ENCODE measurements around the gene KIF21B. TPM values are rescaled to one million over a fixed set of nuclear protein-coding genes. Genes with fewer than 3 reads are reported as not detected.
"Not testable (repeated sequence)": the region's sequence is repeated elsewhere in the genome, so short reads cannot be mapped to it uniquely, and the experiment has no call there.

Gene KIF21B
- total RNA-seq, 3 donors from 2014 or later, result 24.2 to 36.3 (median 30.3) TPM

DNA sequence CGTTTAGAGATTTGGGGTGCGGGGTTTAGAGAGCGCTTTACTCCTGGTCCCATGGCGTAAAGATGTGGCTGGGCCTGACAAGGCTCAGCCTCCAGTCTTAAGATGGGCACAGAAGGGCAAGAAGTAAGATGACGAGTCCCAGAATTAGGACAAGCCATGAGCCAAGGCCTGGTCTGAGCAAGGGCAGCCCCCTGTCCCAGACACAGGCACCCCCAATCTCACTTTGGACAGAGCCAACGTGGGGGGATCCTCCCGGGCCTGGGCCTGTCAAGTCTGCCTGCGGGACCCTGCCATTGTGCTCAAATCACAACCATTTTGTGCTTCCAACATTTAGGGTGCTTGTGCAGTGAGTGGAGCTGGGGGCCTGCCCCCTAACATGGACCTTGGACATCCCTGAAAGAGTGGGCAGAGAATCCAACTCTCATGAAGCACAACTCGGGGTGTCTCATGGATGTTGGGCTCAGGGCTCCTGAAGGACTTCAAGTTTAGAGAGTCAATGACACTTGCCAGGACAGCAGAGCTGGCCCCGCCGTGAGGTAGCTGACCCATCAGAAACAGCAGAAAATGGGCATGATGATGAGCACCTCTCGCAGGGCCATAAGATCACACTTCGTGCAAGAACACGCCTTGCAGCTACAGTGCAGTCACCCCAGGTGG is 52.6 kb downstream of the KIF21B start:
- Mint-ChIP-seq H3K4me1 (ENCODE audit: low read depth) (peaks cover 5% of the 10 kb centered on the region), H3K4me3 (no peak overlapping the region), H3K27me3 (ENCODE audit: low read depth) (no peaks in the 10 kb centered on the region), H3K9me3 (no peaks in the 10 kb centered on the region), H3K36me3 (ENCODE audit: insufficient read depth) (peaks cover 15% of the 10 kb centered on the region)
- ATAC-seq (no peak), DNase-seq (no peak)

DNA sequence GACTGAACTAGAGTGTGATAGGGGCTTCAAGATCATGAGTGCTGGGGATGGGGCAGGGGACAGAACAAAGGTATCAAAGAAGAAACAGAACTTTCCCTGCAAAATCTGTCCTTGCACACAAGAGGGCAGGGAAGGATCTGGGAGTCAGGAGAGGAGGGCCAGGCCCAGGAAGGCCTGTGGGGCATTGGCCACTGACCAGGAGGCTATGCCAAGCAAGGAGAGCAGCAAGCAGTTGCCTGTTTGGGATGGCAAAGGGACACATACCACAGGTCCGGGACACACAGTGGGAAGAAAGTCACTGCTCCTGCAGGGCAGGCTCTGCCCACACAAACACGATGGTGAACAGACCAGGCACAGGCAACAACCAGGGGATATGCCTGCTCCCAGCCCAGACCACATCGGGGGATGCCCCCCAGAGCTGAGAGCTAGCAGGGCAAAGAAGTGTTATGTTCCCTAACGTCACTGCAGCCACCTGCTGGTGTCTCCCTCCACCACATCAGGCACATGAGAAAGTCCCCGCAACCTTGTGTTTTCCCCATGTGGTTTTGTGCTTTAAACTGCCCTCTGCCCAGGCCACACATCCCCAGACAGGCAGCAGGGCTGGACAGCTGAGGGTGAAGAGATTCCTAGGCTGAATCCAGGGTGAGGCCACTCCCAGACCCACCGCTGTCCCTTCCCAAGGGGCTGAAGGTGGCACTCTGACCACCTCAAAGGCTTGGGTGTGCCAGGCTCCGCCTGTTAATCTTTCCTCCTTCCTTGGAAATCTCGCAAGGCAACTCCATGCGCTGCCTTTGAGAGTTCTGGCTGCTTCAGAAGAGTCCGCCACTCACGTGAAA is 53.6 kb downstream of the KIF21B start:
- ATAC-seq, result peak; percentile 32 to 42
- H3K36me3 Mint-ChIP-seq (ENCODE audit: insufficient read depth), result peaks cover 15% of the 10 kb centered on the region
- no peak for DNase-seq

GRCh38 chr1:200968469-200969410 is 54.8 kb downstream of the KIF21B start:
- ATAC-seq (no peak), DNase-seq (no peak)
- Mint-ChIP-seq H3K4me3 (no peak overlapping the region), H3K4me1 (ENCODE audit: low read depth) (peaks cover 5% of the 10 kb centered on the region), H3K27me3 (ENCODE audit: low read depth) (no peaks in the 10 kb centered on the region), H3K9me3 (no peaks in the 10 kb centered on the region), H3K36me3 (ENCODE audit: insufficient read depth) (peaks cover 13% of the 10 kb centered on the region)

More for the DNA sequence above, 53.6 kb downstream of the KIF21B start:
- no peak overlapping the region for H3K4me3 Mint-ChIP-seq
- no peaks in the 10 kb centered on the region for H3K27me3 Mint-ChIP-seq (ENCODE audit: low read depth)
- peaks cover 5% of the 10 kb centered on the region for H3K4me1 Mint-ChIP-seq (ENCODE audit: low read depth)
- H3K9me3 Mint-ChIP-seq, result no peaks in the 10 kb centered on the region

DNA sequence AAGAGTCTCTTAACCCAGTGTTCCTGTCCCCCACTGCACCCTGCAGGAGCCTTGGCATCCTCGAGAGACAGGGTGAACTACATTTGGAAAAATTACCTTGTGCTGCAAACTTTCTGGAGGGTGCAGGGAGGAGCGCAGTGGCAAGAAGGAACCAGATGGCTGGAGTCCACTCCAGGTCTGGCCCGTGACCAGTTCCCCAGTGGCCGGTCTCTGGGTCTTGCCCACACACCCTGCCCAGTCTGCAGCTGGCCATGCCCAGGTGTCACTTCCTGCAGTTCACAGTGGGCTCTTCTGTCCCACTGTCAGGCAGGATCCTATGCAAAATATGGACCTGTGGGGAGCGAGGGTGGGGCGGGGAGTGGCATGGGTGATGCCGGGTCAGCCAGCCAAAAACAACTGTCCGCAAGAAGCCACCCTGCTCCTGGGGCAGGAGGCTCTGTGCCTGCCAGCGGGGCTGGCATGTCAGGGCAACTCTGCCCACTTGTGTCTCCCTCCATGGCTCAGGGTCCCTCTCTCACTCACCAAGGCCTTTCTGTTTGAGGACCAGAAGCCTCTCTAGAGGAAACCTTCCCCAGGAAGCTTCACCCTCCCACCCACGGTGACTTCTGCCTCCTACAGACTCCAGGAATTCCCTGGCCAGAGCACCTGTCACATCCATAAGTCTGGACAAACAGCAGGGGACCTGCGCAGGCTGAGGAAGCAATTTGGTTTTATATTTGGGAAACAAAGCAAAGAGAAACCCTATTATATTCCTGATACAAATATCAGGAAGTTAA is 55.6 kb downstream of the KIF21B start:
- ATAC-seq (no peak), DNase-seq (no peak)
- H3K27me3 Mint-ChIP-seq (ENCODE audit: low read depth), result no peaks in the 10 kb centered on the region
- H3K4me3 Mint-ChIP-seq, result no peak overlapping the region
- peaks cover 5% of the 10 kb centered on the region for H3K4me1 Mint-ChIP-seq (ENCODE audit: low read depth)
- no peaks in the 10 kb centered on the region for H3K9me3 Mint-ChIP-seq
- H3K36me3 Mint-ChIP-seq (ENCODE audit: insufficient read depth), result peaks cover 13% of the 10 kb centered on the region

GRCh38 chr1:200966934-200967333 is 56.6 kb downstream of the KIF21B start:
- ATAC-seq (no peak), DNase-seq (no peak)
- Mint-ChIP-seq H3K36me3 (ENCODE audit: insufficient read depth) (peaks cover 11% of the 10 kb centered on the region), H3K9me3 (no peaks in the 10 kb centered on the region), H3K27me3 (ENCODE audit: low read depth) (no peaks in the 10 kb centered on the region), H3K4me3 (no peak overlapping the region), H3K4me1 (ENCODE audit: low read depth) (peaks cover 3% of the 10 kb centered on the region)

DNA sequence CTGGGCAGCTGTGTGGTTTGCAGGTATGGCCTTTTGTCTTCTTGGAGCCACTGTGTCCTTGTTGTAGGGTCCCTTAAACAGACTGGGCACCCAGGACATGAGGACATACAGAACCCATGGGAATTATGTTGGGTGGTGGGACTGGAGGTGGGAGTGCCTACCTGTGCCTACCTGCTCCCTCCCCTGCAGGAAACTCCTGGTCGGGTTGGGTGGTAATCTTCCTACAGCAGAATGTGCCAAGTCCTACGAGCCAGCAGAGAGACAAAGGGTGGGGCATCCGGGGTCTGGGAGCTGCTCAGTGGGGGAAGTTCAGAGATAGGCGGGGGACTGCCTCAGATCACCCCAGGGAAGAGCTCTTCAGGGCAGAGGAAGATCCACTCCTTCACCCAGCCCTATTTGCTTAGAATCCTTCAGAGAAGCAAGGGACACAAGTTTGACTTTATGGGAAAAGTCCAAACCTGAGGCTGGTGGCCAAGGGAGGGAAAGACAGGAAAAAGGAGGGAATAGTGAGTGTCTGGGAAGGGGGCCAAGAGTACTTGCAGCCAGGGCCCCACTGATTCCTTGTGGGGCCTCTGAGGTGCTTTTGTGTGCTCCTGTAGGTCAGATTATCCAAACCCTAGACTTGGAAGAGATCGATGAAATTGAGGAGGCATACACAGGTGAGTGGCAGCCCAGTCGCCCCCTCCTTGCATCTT is 58.3 kb downstream of the KIF21B start:
- Mint-ChIP-seq H3K27me3 (ENCODE audit: low read depth) (no peaks in the 10 kb centered on the region), H3K4me1 (ENCODE audit: low read depth) (no peaks in the 10 kb centered on the region), H3K9me3 (no peaks in the 10 kb centered on the region), H3K4me3 (no peak overlapping the region), H3K36me3 (ENCODE audit: insufficient read depth) (peaks cover 2% of the 10 kb centered on the region)
- no peak for DNase-seq
- no peak for ATAC-seq

DNA sequence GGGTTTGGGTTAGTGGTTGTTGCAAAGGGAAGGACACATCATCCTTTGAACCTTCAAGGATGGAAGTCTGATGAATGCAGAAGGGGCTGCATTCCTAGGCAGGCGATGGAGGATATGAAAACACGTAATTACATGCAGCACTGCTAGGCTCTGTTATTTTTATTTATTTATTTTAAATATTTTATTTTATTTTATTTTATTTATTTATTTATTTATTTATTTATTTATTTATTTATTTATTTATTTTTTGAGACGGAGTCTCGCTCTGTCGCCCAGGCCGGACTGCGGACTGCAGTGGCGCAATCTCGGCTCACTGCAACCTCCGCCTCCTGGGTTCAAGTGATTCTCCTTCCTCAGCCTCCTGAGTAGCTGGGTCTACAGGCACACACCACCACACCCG is 59.6 kb downstream of the KIF21B start:
- not testable (repeated sequence) for ATAC-seq; H3K4me3 Mint-ChIP-seq; H3K27me3 Mint-ChIP-seq (ENCODE audit: low read depth); DNase-seq; H3K9me3 Mint-ChIP-seq; H3K36me3 Mint-ChIP-seq (ENCODE audit: insufficient read depth); H3K4me1 Mint-ChIP-seq (ENCODE audit: low read depth)

GRCh38 chr1:200963076-200963475 is 60.4 kb downstream of the KIF21B start:
- no peaks in the 10 kb centered on the region for H3K4me1 Mint-ChIP-seq (ENCODE audit: low read depth)
- ATAC-seq, result no peak
- H3K36me3 Mint-ChIP-seq (ENCODE audit: insufficient read depth), result no peaks in the 10 kb centered on the region

GRCh38 chr1:200962631-200963030 is 60.9 kb downstream of the KIF21B start:
- ATAC-seq, result no peak
- H3K4me1 Mint-ChIP-seq (ENCODE audit: low read depth), result no peaks in the 10 kb centered on the region
- H3K36me3 Mint-ChIP-seq (ENCODE audit: insufficient read depth), result no peaks in the 10 kb centered on the region
- no peak for DNase-seq
- H3K9me3 Mint-ChIP-seq, result no peaks in the 10 kb centered on the region
- no peak overlapping the region for H3K4me3 Mint-ChIP-seq
- no peaks in the 10 kb centered on the region for H3K27me3 Mint-ChIP-seq (ENCODE audit: low read depth)

More at GRCh38 chr1:200963076-200963475, 60.4 kb downstream of the KIF21B start:
- Mint-ChIP-seq H3K4me3 (no peak overlapping the region), H3K9me3 (no peaks in the 10 kb centered on the region), H3K27me3 (ENCODE audit: low read depth) (no peaks in the 10 kb centered on the region)
- DNase-seq, result no peak

DNA sequence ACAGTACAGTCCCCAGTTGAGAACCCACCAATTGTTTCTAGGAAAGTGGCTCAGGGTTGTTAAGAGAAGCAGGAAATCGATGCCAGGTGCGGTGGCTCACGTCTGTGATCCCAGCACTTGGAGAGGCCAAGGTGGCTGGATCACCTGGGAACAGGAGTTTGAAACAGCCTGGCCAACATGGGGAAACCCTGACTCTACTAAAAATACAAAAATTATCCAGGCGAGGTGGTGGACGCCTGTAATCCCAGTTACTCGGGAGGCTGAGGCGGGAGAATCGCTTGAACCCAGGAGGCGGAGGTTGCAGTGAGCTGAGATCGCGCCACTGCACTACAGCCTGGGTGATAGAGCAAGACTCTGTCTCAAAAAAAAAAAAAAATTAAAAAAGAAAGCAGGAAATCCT is 61.4 kb downstream of the KIF21B start:
- H3K4me1 Mint-ChIP-seq (ENCODE audit: low read depth); H3K4me3 Mint-ChIP-seq; H3K27me3 Mint-ChIP-seq (ENCODE audit: low read depth); H3K9me3 Mint-ChIP-seq; DNase-seq; H3K36me3 Mint-ChIP-seq (ENCODE audit: insufficient read depth); ATAC-seq: not testable (repeated sequence)

- Mint-ChIP-seq H3K9me3 (no peaks in the 10 kb centered on the region), H3K4me1 (ENCODE audit: low read depth) (no peaks in the 10 kb centered on the region), H3K36me3 (ENCODE audit: insufficient read depth) (no peaks in the 10 kb centered on the region), H3K4me3 (no peak overlapping the region), H3K27me3 (ENCODE audit: low read depth) (peaks cover 2% of the 10 kb centered on the region)
- no peak for ATAC-seq
- DNase-seq, result no peak
Measured at GRCh38 chr1:200960948-200961340, 62.6 kb downstream of the KIF21B start.

DNA sequence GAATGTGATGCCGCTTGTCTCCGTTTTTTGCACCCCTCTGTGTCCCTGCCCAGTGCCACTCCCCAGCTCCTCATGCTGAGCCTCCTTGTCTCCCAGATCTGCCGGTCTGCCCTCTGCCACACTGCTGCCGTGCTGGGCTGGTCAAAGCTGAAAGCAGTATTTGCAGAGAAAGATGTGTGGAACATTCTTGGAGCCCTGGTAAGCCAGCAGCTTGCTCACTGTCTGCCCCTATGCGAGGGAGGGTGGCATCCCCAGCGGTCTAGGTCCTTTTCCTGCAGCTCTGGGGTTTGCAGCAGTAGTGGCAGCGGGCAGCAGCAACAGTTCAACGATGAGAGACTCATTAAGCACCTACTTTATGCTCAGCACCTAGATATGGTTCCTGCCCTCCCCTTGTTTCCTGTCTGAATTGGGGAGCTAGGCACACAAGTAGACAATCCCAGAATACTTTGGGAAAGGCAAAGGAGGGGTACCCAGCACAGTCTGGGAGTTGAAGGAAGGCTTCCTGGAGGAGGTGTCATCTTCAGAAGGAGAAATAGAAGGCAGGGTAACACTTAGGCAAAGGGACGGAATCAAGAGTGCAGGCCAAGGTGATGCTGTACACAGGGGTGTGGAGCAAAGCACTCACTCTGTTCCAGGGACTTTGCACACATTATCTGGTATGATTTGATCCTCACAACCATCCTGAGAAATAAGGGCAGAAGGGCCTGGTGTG is 63.1 kb downstream of the KIF21B start:
- Mint-ChIP-seq H3K4me3 (no peak overlapping the region), H3K36me3 (ENCODE audit: insufficient read depth) (no peaks in the 10 kb centered on the region), H3K4me1 (ENCODE audit: low read depth) (no peaks in the 10 kb centered on the region), H3K27me3 (ENCODE audit: low read depth) (peaks cover 5% of the 10 kb centered on the region), H3K9me3 (no peaks in the 10 kb centered on the region)
- DNase-seq (no peak), ATAC-seq (no peak)

DNA sequence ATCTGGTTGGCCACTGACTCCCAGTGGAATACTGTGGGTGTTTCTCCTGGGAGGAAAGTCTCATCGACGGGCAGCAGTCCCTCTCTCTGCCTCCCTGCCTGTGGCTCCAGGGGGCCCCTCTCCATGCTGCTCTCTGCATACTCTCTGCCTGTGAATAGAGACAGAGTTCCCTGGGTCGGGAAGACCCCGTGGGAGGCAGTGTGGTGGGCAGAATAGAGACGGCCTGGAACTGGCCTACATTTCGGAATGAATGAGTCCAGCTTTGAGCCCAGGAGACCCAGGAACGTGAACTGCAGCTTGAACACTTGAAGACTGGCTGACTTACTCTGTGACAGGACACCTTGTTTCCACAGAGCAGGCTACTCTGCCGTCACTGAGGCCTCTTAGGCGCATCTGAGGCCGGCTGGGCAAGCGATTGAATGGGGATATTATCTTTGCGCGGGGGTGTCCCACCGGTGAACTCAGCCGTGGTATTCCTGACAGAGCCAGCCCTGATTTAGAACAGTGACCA is 64.0 kb downstream of the KIF21B start:
- no peaks in the 10 kb centered on the region for H3K9me3 Mint-ChIP-seq
- DNase-seq (no peak), ATAC-seq (no peak)
- H3K27me3 Mint-ChIP-seq (ENCODE audit: low read depth), result peaks cover 8% of the 10 kb centered on the region
- H3K36me3 Mint-ChIP-seq (ENCODE audit: insufficient read depth), result no peaks in the 10 kb centered on the region
- no peak overlapping the region for H3K4me3 Mint-ChIP-seq
- no peaks in the 10 kb centered on the region for H3K4me1 Mint-ChIP-seq (ENCODE audit: low read depth)
